Epithelial cell of proximal tubule (primary cell): ENCODE measurements around the gene SKP2. TPM values are rescaled to one million over a fixed set of nuclear protein-coding genes. Genes with fewer than 3 reads are reported as not detected.

ENCODE experiments used
- DNase-seq: peaks from one replicate; pipeline ENCODE4 v3.0.0-alpha.2; 2011; ENCODE audit warnings: low read depth
- H3K4me3 ChIP-seq: 2 replicates; pipeline ENCODE4 v1.5.1; 2011; ENCODE audit warnings: low read depth, mild to moderate bottlenecking, low read length
- CTCF ChIP-seq: conservative IDR thresholded peaks from 2 replicates; pipeline ENCODE4 v1.5.1; 2012; ENCODE audit warnings: low read depth, mild to moderate bottlenecking, low read length
- total RNA-seq: library from RNA; depleted of rRNA; stranded (reverse); fragments of >200 nt; gene quantifications from 2 replicates; pipeline ENCODE4 v1.2.3, GENCODE V29; 2015

SKP2 gene
- total RNA-seq, 1 donor from 2014 or later, result 25.2 TPM

GRCh38 chr5:36172599-36172998 is 20.7 kb downstream of the SKP2 start:
- no peak for DNase-seq

GRCh38 chr5:36173426-36173825 is 21.5 kb downstream of the SKP2 start:
- H3K4me3 ChIP-seq, result no peak overlapping the region
- DNase-seq, result no peak
- no peak for TF ChIP-seq CTCF

More at GRCh38 chr5:36172599-36172998, 20.7 kb downstream of the SKP2 start:
- H3K4me3 ChIP-seq, result no peak overlapping the region
- TF ChIP-seq CTCF, result no peak

- DNase-seq, result no peak
- no peak for TF ChIP-seq CTCF
- H3K4me3 ChIP-seq, result no peak overlapping the region
These were observed 22.2 kb downstream of the SKP2 start for GRCh38 chr5:36174119-36174518.

- TF ChIP-seq CTCF, result no peak
- DNase-seq, result no peak
- no peak overlapping the region for H3K4me3 ChIP-seq
These were observed 23.1 kb downstream of the SKP2 start for GRCh38 chr5:36175043-36175442.

- no peak for DNase-seq
- no peak overlapping the region for H3K4me3 ChIP-seq
- TF ChIP-seq CTCF, result no peak
These were observed 25.2 kb downstream of the SKP2 start for GRCh38 chr5:36177154-36177553.

- no peak overlapping the region for H3K4me3 ChIP-seq
- peak; percentile 63 for TF ChIP-seq CTCF
- peak; percentile 12 for DNase-seq
These were observed 26.0 kb downstream of the SKP2 start for GRCh38 chr5:36177715-36178523.

GRCh38 chr5:36178524-36178890 is 26.6 kb downstream of the SKP2 start:
- TF ChIP-seq CTCF, result no peak
- H3K4me3 ChIP-seq, result no peak overlapping the region
- DNase-seq, result no peak
